ENCODE measurements around the gene VPS33B.
A peak's percentile ranks its signal among the peaks of the same experiment; 100 is the strongest.
"Not testable (repeated sequence)": the region's sequence is repeated elsewhere in the genome, so short reads cannot be mapped to it uniquely, and the experiment has no call there.

Gene VPS33B

DNA sequence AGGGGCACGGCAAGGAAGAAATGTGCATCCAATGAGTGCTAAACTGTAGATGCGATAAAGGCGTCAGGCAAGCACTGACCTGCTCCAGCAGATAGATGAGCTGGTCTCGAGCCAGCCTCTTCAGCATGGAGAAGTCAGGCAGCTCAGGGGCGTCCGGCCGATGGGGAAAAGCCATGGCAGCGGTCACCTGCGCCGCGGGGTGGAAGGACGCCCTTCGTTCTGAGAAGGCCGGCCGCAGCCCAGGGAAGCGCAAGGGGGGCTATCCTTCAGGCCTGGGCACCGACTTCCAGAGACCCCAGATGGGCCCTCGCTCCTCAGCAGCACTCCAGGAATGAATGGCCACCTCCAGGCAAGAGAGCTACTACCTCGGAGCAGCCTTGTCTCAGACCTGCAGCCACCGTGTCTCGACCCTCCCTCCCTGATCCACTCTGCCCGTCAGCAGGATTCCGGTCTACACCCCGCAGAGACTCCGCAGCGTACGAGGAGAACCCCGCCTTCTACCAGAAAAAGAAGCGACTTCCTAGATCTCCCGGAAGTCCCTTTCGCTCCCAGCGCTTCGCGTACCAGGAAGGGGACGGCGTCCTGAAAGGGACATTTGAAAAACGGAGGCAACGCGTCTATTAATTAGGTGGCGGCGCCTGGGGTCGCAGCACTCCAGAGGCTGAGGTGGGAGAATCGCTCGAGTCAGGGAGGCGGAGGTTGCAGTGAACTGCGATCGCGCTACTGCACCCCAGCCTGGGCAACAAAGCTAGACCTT lies at the start of gene VPS33B:
Gene VPS33B (minus strand): TSS at position 520 of the 757 bp plus-strand sequence. CDS start 345 bp downstream, at position 175.
- peak; percentile 86 for DNase-seq

DNA sequence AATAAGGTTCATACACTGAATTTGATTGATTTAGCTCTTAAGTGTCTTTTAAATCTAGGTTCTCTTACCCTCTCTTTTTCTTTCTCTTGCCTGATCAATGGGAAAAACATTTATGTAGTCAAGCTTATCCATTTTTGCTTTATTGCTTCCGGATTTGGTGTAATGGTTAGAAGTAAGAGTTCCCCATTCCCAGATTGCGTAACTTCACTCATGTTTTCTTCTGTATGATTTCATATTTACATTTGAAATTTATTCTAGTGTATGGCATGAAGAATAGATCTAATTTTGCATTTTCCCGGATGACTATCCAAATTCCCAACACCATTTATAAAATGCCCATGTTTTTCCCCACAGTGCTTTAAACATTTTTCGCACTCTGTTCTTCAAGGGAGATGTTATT lies 49.8 kb upstream of the VPS33B start:
- DNase-seq: no peak

DNA sequence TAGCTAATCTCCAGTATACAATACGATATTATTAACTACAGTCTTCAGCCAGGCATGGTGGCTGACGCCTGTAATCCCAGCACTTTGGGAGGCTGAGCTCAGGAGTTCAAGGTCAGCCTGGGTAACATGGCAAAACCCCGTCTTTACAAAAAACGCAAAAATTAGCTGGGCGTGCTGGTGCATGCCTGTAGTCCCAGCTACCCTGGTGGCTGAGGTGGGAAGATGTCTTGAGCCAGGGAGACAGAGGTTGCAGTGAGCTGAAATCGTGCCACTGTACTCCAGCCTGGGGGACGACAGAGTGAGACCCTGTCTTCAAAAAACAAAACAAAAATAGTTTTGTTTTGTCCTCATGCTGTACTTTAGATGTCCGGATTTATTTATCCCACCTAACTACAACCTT lies 48.5 kb upstream of the VPS33B start:
- no peak for DNase-seq

DNA sequence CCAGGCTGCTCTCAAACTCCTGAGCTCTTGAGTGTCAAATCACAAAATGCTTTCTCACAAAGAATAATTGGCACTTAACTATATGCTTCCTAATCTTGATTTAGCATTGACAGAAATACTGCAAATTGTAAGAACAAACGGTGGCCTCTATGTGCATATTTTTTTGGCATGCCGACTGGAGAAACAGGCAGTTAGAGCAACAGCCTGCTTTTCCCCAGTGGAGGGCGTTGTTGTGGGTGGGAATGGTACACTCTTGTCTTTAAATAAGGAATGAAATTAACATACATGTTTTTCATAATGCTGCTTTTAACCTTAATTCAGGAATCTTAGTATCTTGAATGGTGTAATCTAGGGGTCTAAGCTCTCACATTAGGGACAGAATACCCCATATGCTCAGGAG lies 46.6 kb upstream of the VPS33B start:
- DNase-seq: no peak

DNA sequence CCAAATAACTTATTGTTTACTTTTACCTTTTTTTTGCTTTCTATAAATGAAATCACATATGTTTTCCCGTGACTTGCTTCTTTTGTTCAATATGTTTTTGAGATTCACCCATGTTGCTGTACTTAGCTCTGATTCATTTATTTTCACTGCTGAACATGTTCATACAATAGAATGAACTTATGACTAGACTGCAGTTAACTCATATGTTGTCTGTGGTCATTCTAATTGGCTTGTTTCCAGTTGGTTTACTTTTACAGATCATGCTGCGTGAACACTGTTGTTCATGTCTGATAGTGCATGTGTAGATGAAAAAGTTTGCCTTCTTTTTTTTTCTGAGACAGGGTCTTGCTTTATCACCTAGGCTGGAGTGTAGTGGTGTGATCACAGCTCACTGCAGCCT lies 46.0 kb upstream of the VPS33B start:
- DNase-seq: no peak

DNA sequence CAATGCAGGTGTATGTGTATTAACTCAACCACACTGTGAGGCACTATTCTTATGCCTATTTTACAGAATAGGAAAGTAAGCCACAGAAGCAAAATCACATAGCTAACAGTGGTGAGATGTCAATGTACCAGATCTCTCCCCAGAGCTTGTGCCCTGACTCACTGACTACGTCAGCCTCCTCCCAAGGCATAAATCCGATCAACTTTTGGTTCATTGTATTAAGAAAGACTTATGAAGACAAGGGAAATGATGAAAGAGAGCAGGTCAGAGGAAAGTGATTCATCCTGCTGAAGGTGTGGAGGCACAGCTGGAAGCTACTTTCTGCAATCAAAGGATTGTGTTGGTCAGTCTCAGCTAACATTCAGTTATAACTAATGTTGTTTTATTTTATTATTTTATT lies 44.6 kb upstream of the VPS33B start:
- DNase-seq: peak; percentile 18

DNA sequence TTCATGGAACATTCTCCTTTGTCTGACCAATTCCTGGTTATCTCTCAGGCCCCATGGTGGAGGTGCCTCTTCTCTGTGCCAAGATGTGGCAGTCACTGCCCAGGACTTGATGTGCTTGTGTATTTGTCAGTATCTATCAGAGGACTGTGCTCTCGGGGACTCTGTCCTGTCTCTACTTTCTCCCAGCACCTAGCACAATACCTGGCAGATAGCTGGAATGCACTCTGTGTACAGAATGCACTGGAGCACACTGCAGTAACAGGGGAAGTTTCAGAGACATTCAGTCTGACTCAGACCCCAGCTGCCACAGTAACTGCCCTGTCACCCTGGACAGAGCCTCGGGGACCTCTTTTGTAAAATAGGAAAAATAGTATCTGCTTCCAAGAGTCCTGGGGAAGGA lies 43.1 kb upstream of the VPS33B start:
- DNase-seq: no peak

DNA sequence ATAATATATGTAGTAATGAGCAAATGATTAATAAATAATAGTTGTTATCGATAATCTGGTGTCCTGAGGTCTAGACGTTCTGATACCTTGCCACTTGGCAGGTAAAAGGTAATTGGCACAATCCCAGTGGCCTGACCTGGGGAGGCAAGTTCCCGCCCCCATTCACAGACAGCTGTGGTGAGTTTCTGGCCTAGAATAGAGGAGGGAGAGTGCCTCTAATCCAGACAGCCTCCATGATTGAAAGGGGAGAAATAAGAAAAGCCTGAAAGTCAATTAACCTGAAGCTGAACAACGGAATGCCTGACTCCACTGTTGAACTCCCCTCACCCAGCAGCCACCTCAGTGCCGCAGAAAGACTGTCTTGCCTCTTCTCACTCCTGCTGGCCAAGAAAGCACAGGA lies 39.6 kb upstream of the VPS33B start:
- no peak for DNase-seq

DNA sequence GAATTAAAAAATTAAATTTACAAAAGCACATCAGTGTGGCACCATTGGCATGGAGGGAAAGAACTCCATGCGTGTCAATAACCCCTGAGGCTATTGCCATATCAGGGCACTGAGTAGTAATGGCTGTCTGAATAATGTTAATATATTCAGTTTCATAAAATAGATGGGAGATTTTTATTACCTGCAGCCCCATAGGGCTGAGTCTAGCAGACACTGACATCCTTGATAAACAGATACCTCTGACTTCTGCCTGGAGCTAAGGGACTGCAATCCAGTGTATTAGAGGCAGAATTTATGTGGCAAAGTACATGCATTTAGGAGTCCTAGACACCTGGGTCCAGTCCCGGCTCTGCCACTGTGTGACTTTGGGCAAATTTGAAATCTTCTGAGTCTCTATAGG lies 38.8 kb upstream of the VPS33B start:
- DNase-seq: no peak

DNA sequence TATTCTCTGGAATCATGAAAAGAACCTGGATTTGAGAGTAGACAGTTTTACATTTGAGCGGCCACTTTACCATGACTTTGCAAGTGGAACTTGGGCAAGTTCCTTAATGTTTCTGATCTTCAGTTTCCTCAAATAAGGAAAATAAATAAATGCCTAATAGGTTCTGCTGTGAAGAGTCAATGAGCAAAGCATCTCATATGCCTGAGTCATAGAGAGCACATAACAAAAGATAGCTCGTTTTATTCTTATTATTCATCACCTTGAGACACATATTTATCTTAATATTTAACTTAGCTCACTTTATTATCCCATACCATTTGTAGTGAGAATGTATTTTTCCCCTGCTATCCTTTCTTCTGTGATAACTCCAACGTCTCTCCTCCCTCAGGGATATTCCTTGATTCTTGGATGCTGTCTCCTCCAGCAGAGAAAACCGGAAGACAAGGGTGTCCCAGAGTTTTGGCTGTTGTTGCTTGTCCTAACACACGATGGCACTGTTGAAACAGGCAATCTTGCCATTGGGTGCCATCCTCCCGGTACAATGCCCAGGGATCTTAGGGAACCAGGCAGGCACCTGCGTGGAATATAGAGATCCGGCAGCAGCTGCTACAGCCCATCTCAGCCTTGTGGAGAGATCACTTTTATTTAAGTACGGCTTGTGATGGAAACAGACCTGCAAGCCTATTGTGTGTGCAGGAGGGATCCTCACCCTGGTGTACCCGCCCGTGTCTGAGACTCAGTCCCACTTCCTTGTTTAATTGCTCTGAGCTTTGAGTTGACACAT lies 33.3 kb upstream of the VPS33B start:
- peak; percentile 73 for DNase-seq

DNA sequence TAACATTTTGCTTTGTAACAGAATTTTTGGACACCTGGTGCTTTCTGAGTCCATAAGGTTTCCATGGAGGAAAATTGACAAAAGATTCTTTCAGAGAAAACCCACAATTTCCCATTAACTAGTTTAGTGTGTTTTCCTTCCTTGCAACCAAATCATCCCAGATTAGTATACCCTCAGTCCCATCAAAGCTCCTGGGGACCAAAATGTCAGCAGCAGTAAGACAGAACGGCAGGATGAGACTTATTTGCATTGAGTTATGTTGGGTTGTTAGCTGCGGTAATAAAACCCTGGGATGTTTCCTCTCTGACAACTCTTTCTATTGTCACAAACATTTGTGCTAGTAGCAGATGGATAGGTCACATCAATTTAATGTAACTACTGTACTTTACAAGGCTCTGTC lies 32.4 kb upstream of the VPS33B start:
- no peak for DNase-seq

DNA sequence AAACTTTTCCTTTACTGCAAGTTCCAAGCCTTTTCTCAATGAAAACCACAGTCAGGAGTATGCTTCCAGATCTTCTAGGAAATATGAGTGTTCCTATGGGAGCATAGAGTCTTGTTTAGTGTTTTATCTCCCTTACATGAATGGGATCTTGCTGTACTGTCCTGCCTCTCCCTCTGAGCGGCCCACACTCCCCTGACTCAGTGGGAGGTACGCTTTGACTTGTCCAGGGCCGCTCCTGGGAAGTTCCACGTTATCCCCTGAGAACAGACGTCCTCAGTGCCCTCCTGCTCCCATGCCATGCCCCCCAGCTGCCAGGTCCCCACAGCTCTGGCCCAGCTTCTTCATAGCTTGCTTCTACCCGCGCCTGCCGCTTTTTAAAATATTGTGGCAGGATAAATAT lies 28.9 kb upstream of the VPS33B start:
- DNase-seq: no peak

DNA sequence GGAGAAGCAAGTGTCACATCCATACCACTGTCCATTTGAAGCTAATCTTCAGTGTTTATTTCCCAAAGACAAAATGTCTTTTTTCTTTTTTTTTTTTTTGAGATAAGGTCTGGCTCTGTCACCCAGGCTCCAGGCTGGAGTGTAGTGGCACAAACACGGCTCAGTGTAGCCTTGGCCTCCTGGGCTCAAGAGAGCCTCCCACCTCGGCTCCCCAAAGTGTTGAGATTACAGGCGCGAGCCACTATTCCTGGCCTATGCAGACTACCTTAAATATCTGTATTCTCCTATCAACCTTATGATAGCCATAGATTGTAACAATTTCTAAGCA lies 27.7 kb upstream of the VPS33B start:
- no peak for DNase-seq

DNA sequence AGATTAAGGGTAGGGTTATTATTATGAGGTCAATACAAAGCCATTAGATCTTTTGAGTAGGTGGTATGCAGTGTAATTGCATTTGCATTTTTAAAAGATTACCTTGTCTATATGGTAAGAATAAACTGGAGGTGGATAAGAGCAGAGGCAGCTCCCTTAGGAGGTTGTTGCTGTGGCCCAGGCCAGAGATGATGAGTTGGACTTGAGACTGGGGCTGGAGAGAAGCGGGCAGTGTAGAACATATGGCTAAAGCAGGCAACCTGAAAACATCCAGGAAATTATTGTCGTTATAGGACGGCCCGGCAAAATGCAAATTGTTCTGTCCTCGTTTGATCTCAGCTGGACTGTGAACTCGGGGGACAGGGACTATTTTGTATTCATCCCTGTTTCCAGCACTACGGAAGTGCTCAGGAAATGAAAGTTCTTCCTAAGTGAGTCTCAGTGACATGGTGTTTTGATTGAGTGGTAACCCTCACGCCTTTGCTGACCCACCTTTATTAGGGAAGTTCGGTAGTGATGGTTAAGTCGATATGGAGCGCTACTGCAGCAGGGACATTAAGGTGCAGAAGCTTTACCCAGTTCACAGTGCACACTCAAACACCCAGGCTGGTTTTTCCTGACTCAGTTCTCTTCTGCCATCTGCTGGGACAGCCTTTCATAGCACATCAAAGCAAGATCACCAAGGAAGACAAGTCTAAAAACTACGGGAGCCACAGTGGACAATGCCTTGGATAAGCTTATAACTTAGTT lies 27.2 kb upstream of the VPS33B start:
- peak; percentile 68 for DNase-seq

DNA sequence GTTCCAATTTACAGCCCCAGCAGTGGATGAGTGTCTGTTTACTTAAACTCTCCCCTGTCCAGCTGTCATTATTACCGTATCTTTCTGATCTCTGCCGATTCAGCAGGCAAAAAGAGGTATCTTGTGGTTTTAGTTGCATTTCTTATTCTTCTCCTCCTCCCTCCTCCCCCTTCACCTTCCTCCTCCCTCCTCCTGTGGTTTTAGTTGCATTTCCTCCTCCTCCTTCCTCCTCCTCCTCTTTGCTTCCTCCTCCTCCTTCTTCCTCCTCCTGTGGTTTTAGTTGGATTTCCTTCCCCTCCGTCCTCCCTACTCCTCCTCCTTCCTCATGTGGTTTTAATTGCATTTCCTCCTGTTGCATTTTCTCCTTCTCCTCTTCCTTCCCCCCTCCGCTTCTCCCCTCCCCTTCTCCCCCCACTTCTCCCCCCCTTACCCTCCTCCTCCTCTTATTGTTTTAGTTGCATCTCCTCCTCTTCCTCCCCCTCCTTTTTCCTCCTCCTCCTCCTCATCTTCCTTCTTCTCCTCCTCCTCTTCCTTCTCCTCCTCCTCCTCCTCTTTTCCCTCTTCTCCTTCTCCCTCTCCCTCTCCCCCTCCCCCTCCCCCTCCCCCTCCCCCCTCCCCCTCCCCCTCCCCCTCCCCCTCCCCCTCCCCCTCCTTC lies 25.3 kb upstream of the VPS33B start:
- DNase-seq: peak; percentile 16

DNA sequence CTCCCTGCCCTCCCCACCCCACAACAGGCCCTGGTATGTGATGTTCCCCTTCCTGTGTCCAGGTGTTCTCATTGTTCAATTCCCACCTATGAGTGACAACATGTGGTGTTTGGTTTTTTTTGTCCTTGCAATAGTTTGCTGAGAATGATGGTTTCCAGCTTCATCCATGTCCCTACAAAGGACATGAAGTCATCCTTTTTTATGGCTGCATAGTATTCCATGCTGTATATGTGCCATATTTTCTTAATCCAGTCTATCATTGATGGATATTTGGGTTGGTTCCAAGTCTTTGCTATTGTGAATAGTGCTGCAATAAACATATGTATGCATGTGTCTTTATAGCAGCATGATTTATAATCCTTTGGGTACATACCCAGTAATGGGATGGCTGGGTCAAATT lies 23.7 kb upstream of the VPS33B start:
- not testable (repeated sequence) for DNase-seq

DNA sequence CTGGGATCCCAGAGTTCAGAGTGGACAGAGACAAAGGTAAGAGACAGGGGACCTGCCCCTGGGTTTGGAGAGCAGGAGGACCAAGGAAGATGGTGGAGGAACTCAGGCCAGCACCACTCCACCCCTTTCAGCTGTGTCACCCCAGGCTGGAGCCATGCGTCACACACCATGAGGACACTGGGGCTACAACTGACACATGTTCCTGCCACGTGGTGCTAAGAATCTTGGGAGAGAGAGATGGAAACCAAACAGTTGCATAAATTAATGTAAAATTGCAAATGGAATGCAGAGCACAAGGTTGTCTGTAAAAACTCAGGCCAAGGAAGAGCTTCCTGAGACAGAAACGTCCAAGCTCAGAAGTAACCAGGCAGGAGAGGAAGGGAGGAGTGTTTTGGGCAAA lies 22.7 kb upstream of the VPS33B start:
- DNase-seq: no peak

DNA sequence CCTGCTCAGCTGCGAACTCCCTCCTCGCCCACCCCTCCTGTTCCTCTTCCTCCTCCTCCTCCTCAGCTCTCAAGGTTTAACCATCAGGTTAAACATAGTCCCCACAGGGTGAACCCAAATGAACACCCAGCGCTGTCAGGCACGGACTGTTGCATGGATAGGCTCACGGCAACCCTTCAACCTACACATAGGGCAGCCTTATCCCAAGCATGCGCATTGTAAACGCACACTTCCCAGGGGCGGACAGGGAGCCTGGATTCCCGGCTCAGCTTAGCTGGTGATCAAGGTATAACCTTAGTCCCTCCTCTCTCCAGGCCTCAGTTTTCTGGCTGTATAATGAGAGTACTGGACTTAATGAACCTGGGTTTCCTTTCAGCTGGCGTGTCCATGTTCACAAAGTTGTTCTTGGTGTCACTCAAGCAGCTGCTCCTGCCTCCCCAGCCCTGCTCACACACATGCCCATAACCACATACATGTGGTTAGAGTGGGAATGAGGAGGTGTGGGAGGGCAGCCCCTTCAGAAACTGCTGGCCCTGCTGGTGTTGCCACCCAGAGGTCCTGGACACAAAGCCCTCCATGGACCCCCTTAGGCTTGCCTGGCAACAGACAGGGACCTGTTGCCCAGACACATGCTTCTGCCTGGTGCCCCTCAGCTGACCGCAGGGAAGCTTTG lies 20.9 kb upstream of the VPS33B start:
- DNase-seq: no peak

DNA sequence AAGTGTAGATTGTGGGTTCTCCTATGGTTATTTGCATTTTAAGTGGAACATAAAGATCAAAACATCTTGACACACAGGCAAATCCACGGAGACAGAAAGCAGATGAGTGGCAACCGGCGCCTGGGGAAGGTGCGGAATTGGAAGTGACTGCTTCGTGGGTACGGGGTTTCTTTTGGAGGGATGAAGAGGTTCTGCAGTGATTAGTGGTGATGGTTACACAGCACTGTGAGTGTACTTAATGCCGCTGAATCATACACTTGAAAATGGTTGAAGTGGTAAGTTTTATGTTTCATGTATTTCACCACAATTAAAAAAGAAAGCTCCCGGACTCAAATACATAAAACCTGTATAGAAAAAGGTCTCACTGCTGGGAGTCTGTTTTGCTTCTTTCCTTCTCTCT lies 18.5 kb upstream of the VPS33B start:
- no peak for DNase-seq

DNA sequence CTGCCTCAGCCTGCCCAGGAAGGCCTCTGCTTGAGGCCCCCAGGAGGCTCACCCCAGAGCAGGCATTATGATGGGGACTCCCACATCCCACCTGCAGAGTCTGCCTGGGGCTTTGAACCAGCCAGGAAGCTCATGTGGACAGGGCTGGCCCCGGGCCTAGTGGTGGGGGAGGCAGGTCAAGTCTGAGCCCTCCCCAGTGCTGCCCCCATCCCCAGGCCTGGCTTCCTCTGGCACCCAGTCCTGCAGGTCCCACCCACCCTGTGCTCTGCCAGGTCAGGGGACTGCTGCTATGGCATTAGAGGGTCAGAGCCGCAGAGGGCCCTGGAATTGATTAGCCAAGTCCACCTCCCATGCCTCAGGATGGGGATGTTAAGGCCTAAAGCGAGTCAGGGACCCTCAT lies 17.6 kb upstream of the VPS33B start:
- DNase-seq: no peak

DNA sequence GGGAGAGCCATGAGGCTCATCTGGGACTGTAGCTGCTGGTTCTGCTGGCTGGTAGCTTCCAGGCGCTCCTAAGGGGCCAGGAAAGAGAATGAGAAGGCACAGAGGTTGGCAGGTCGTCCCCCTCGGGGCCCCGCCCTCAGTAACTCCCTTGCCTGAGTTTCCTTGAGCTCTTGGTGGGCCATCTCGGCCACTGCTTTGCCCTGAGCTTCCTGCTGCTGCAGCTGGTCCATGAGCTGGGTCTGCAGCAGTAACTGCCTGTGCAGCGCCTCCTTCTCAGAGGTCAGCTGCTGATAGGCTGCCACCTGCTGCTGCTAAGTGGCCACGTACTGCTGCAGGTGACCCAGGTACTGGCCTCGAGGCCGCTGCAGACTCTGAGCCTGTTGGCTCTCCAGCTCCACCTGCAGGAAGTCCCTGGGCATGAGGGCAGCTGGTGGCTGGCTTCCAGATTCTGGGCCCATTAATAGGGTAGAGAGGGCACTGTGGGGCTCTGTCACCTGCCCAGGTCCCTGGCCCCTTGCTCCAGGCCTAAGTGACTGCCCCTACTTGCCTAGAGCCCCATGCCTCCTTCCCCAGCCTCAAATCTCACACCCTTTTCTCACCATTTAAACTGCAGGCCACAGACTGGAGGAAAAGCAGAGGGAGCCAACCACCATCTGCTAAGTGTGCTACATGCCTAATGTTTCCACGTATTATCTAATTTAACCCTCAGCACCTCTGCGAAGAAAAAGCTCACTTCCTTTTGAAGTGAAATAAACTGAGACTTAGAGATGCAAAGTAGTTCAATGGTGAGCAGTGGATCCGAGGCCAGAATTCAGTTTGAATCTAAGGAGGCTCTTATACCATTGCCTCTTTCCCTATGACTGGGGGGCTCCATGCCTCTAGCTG lies 10.8 kb upstream of the VPS33B start:
- peak; percentile 29 for DNase-seq

DNA sequence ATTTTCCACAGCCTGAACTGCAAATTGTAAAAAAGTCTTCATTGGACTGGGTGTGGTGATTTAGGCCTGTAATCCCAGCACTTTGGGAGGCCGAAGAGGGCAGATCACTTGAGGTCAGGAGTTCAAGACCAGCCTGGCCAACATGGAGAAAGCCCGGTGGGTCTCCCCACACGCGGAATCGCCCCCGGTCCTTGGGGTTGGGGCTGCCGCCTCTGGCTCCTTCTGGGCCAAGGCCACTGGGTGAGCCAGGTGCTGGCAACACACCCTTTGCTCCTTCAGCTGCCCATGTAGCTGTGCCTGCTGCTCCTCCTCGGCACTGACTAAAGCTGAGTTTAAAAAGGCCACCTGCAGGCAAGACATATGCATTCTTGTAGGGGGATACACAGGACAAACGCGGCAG lies 9.4 kb upstream of the VPS33B start:
- DNase-seq: no peak
